Left ventricle myocardium inferior (tissue), 1 donor: ENCODE results near the gene CD53. TPM values are rescaled to one million over a fixed set of nuclear protein-coding genes. Genes with fewer than 3 reads are reported as not detected.
"Not testable (repeated sequence)": the region's sequence is repeated elsewhere in the genome, so short reads cannot be mapped to it uniquely, and the experiment has no call there.

Experiments used
- DNase-seq: peaks from one replicate; pipeline ENCODE4 v3.0.0-alpha.2; 2020
- H3K27ac ChIP-seq: fragments of 200-600 bp; replicated peaks from 2 replicates; pipeline ENCODE4 v1.8.0; 2021
- H3K27me3 ChIP-seq: fragments of 200-600 bp; 2 replicates; pipeline ENCODE4 v1.8.0; 2021; ENCODE audit warnings: low read depth
- H3K36me3 ChIP-seq: fragments of 200-600 bp; 2 replicates; pipeline ENCODE4 v1.8.0; 2021
- H3K4me1 ChIP-seq: fragments of 200-600 bp; 2 replicates; pipeline ENCODE4 v1.8.0; 2021
- H3K4me3 ChIP-seq: fragments of 200-600 bp; 2 replicates; pipeline ENCODE4 v1.8.0; 2021; ENCODE audit warnings: mild to moderate bottlenecking, moderate library complexity
- H3K9me3 ChIP-seq: fragments of 200-600 bp; replicated peaks from 2 replicates; pipeline ENCODE4 v1.8.0; 2021
- intact Hi-C: fragments of 100-400 bp; cut with micrococcal nuclease; formaldehyde crosslinking; loops from one replicate; pipeline ENCODE4 v1.11.0; 2022
- long read RNA-seq: library from polyadenylated mRNA; unstranded; transcript quantifications from one replicate; pipeline ENCODE4 v2.0.0, GENCODE V29; 2021
- total RNA-seq: library from RNA; stranded (reverse); fragmentation: NEBNext Ultra II Directional; extraction: Animal tissue kit (Norgen Biotek cat#: 25700); gene quantifications from one replicate; pipeline ENCODE4 v1.2.1, GENCODE V29; 2021
- TF ChIP-seq, protein P1 (sequence below): fragments of 200-600 bp; IDR thresholded peaks from 2 replicates; pipeline ENCODE4 v1.8.0; 2021; ENCODE audit warnings: antibody characterized with exemption, mild to moderate bottlenecking, borderline replicate concordance
- donor health status: DM: no; HTN: yes; CAD: no; lungs with severe emphysema.

The CD53 gene, protein sequence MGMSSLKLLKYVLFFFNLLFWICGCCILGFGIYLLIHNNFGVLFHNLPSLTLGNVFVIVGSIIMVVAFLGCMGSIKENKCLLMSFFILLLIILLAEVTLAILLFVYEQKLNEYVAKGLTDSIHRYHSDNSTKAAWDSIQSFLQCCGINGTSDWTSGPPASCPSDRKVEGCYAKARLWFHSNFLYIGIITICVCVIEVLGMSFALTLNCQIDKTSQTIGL
- total RNA-seq: 7.5 TPM
- long read RNA-seq, partial matches to known transcripts: 0 of 1 reads
- long read RNA-seq, other reads (novel, unspliced or antisense): 0 of 1 reads

DNA sequence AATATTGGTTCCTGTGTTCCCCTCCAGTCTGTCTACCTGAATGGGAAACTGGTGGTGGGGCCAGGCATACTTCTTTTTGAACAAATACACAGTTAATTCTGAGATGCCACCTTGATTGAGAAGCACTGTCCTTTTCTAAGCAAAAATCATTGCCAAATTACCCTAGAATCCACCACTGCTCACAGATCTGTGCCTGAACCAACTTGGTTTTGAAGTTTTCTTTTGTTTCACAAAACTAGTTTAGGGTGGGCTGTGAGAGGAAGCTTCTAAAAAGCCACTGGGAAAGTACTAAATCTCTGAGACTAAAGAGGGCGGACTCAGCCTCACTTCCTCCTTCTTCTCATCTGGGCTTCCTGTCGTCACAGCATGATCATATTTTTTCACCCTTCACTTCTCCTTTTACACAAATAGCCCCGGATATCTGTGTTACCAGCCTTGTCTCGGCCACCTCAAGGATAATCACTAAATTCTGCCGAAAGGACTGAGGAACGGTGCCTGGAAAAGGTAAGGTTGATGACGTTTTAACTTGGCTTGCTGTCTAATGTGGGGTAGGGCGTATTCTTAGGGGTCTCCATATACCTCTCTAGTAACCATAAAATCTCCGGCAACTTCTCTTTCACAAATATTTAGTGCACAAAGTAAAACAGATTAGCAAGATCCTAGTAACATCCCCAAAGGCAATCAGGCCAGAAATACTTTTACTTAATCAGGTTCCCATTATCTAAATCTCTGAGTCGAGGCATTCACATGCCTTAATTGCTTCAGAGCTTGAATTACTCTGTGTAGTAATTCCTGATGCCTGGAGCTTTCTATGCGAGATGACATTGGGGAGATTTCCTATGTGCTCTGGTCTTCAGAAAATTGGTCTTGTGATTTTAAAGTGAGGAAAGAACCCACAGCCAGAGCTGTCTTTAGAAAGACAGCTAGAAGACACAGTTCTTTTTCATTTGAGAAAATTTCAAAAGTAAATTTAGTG, at the start of gene CD53:
Gene CD53, plus strand, starts transcription at position 404 of the 976 bp plus-strand sequence. CDS start 18,261 bp downstream, outside the sequence.
- intact Hi-C loops: no loop called here

DNA sequence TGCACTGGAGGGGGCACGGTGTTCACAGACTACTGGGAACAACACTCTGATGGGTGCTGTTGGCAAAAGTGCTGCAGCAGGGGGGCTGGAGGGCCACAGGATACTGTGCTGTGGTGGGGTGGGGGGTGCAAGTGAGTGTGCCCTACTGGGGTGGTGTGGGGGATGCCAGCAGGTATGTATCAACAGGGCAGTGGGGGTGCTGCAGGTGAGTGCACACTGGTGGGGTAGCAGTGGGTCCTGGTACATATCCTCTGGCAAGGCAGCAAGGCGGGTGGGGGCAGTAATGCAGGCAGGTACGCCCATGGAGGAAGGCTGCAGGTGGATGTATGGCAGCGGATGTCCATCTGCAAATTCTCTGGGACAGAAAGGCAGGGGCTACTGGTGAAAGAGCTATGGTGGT, 48.8 kb upstream of the CD53 start:
- DNase-seq: no peak
- Histone ChIP-seq H3K27me3 (peaks cover 29% of the 10 kb centered on the region), H3K4me1 (no peaks in the 10 kb centered on the region), H3K36me3 (no peaks in the 10 kb centered on the region), H3K27ac (no peak overlapping the region), H3K4me3 (no peak overlapping the region), H3K9me3 (peaks cover 1% of the 10 kb centered on the region)
- intact Hi-C loops: no loop called here
- TF ChIP-seq, protein P1, sequence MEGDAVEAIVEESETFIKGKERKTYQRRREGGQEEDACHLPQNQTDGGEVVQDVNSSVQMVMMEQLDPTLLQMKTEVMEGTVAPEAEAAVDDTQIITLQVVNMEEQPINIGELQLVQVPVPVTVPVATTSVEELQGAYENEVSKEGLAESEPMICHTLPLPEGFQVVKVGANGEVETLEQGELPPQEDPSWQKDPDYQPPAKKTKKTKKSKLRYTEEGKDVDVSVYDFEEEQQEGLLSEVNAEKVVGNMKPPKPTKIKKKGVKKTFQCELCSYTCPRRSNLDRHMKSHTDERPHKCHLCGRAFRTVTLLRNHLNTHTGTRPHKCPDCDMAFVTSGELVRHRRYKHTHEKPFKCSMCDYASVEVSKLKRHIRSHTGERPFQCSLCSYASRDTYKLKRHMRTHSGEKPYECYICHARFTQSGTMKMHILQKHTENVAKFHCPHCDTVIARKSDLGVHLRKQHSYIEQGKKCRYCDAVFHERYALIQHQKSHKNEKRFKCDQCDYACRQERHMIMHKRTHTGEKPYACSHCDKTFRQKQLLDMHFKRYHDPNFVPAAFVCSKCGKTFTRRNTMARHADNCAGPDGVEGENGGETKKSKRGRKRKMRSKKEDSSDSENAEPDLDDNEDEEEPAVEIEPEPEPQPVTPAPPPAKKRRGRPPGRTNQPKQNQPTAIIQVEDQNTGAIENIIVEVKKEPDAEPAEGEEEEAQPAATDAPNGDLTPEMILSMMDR: no peak

More for the DNA sequence above, at the start of gene CD53:
- TF ChIP-seq, protein P1: no peak
- no peaks in the 10 kb centered on the region for H3K27me3 ChIP-seq
- peak within 1 kb of the TSS; percentile 38 for H3K27ac ChIP-seq
- H3K4me1 ChIP-seq: no peaks in the 10 kb centered on the region
- H3K9me3 ChIP-seq: peaks cover 6% of the 10 kb centered on the region
- H3K36me3 ChIP-seq: no peaks in the 10 kb centered on the region
- DNase-seq: no peak
- peak within 1 kb of the TSS; percentile 48 for H3K4me3 ChIP-seq

DNA sequence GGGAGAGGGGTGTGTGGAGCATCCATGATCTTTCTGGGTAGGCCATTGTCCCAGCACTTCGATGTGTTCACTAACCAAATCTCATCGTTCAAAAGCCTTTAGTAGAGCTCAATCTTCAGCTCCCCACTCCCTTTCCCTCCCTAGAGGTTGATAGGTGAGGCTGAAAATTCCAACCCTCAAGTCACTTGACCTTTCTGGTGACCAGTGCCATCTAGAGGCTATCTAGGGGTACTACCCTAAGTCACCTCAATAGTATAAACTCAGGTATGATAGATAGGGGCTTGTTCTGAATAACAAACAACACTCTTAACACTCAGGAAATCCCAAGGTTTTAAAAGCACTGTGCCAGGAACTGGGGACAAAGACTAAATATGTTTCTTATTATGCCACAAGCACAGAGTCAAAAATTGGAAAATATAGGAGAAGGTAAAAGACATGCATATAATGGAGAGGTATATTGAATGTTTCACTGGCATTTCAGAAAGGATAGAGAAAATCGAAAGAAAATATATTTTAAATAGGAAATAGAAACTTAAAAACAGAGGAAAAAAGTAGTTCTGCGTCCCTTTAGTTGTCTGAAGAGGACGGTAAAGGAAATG, 42.9 kb upstream of the CD53 start:
- H3K4me1 ChIP-seq: no peaks in the 10 kb centered on the region
- intact Hi-C loops: no loop called here
- no peak for DNase-seq

DNA sequence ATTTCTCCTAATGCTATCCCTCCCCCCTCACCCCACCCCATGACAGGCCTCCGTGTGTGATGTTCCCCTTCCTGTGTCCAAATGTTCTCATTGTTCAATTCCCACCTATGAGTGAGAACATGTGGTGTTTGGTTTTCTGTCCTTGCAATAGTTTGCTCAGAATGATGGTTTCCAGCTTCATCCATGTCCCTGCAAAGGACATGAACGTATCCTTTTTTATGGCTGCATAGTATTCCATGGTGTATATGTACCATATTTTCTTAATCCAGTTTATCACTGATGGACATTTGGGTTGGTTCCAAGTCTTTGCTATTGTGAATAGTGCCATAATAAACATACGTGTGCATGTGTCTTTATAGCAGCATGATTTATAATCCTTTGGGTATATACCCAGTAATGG, 39.2 kb upstream of the CD53 start:
- H3K27me3 ChIP-seq, intact Hi-C loops, H3K27ac ChIP-seq, H3K36me3 ChIP-seq, DNase-seq, H3K4me1 ChIP-seq, H3K9me3 ChIP-seq, H3K4me3 ChIP-seq: not testable (repeated sequence)

More for the DNA sequence above, 42.9 kb upstream of the CD53 start:
- no peaks in the 10 kb centered on the region for H3K9me3 ChIP-seq
- TF ChIP-seq, protein P1: peak; percentile 61
- peaks cover 10% of the 10 kb centered on the region for H3K27me3 ChIP-seq
- H3K4me3 ChIP-seq: no peak overlapping the region
- no peaks in the 10 kb centered on the region for H3K36me3 ChIP-seq
- H3K27ac ChIP-seq: no peak overlapping the region

DNA sequence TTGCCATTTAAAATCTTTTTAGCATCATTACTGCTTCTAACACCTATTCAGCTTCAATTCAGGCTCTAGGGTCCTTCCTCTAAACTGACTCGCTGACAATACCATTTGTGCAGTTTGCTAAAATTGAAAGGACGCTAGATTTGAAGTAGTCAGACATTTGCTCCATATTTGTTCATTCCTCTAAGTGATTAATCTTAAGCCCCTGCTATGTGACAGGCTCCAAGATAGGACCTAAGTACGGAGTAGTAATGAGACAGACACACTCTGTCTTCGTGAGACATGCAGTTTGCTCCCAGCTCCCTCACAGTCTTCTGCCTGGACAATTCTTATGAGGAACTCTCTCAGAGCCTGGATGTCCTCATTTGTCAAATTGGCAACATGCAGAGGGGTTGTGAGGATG, 26.1 kb upstream of the CD53 start:
- Histone ChIP-seq H3K27ac (no peak overlapping the region), H3K36me3 (no peaks in the 10 kb centered on the region)
- TF ChIP-seq, protein P1: no peak

More for the DNA sequence above, 26.1 kb upstream of the CD53 start:
- no peak for DNase-seq
- intact Hi-C loops: no loop called here
- Histone ChIP-seq H3K9me3 (no peaks in the 10 kb centered on the region), H3K4me3 (no peak overlapping the region), H3K27me3 (peaks cover 23% of the 10 kb centered on the region), H3K4me1 (no peaks in the 10 kb centered on the region)
